Activated CD4-positive, alpha-beta T cell treated with anti-CD3 and anti-CD28 coated beads for 36 hours (primary cell): ENCODE measurements around the gene WDFY4. TPM values are rescaled to one million over a fixed set of nuclear protein-coding genes. Genes with fewer than 3 reads are reported as not detected.

Experiments
- ATAC-seq: fragments of 200-7000 bp; cut with Tn5 transposase; one replicate; pipeline ENCODE4 v1.10.0; 2021; ENCODE audit warnings: mild to moderate bottlenecking, moderate library complexity
- CTCF ChIA-PET: fragments of 350-600 bp; sonication (Branson Sonifier 250); formaldehyde crosslinking; loops from one replicate; lab custom pipeline; 2021; ENCODE audit warnings: antibody characterized with exemption; lab: Charles Lee
- POLR2A ChIA-PET: fragments of 350-600 bp; sonication (Branson Sonifier 250); formaldehyde crosslinking; loops from one replicate; lab custom pipeline; 2021; ENCODE audit warnings: antibody characterized with exemption, inconsistent platforms; lab: Charles Lee
- DNase-seq: peaks from one replicate; pipeline ENCODE4 v3.0.0-alpha.2; 2020
- H3K27ac Mint-ChIP-seq: one replicate; pipeline ENCODE4 v1.8.0; 2021; ENCODE audit warnings: mixed read lengths
- H3K27me3 Mint-ChIP-seq: one replicate; pipeline ENCODE4 v1.8.0; 2021; ENCODE audit warnings: mixed read lengths
- H3K36me3 Mint-ChIP-seq: one replicate; pipeline ENCODE4 v1.8.0; 2021; ENCODE audit warnings: low read depth, mixed read lengths
- H3K4me1 Mint-ChIP-seq: one replicate; pipeline ENCODE4 v1.8.0; 2021; ENCODE audit warnings: mixed read lengths
- H3K4me3 Mint-ChIP-seq: one replicate; pipeline ENCODE4 v1.8.0; 2021; ENCODE audit warnings: mild to moderate bottlenecking, moderate library complexity, mixed read lengths
- H3K9me3 Mint-ChIP-seq: one replicate; pipeline ENCODE4 v1.8.0; 2021; ENCODE audit warnings: low read depth, mixed read lengths
- intact Hi-C, 2 experiments: fragments of 100-400 bp; cut with DNase I in 1 of 2; cut with micrococcal nuclease in 1 of 2; formaldehyde crosslinking; loops; one replicate each; pipeline versions ENCODE4 v1.14.2 to v1.15.1; 2022 to 2024; cut with DNase I, micrococcal nuclease
- total RNA-seq, 2 experiments: library from RNA; stranded (reverse); gene quantifications; one replicate each; pipeline ENCODE4 v1.2.3, GENCODE V29; 2021

The WDFY4 gene
- total RNA-seq, 2 experiments from 2014 or later, result 0.07 to 0.09 TPM

- no peaks in the 10 kb centered on the region for H3K9me3 Mint-ChIP-seq
Measured at GRCh38 chr10:48896756-48897440, 212.2 kb downstream of the WDFY4 start.

GRCh38 chr10:48897441-48897790, 212.7 kb downstream of the WDFY4 start:
- Mint-ChIP-seq H3K27me3 (no peaks in the 10 kb centered on the region), H3K9me3 (no peaks in the 10 kb centered on the region), H3K36me3 (no peaks in the 10 kb centered on the region), H3K4me3 (no peak overlapping the region), H3K4me1 (no peaks in the 10 kb centered on the region), H3K27ac (no peak overlapping the region)
- CTCF ChIA-PET, result no interaction called here
- POLR2A ChIA-PET, result no interaction called here
- ATAC-seq (no peak), DNase-seq (no peak)
- intact Hi-C loops, result no loop called here

More at GRCh38 chr10:48896756-48897440, 212.2 kb downstream of the WDFY4 start:
- DNase-seq (no peak), ATAC-seq (no peak)
- Mint-ChIP-seq H3K27me3 (no peaks in the 10 kb centered on the region), H3K36me3 (no peaks in the 10 kb centered on the region), H3K27ac (no peak overlapping the region), H3K4me1 (no peaks in the 10 kb centered on the region), H3K4me3 (no peak overlapping the region)
- ChIA-PET POLR2A (no interaction called here), CTCF (no interaction called here)
- intact Hi-C loops, result no loop called here

GRCh38 chr10:48898426-48898825, 213.8 kb downstream of the WDFY4 start:
- POLR2A ChIA-PET, result no interaction called here
- intact Hi-C loops, result no loop called here

GRCh38 chr10:48899781-48900180, 215.1 kb downstream of the WDFY4 start:
- no peaks in the 10 kb centered on the region for H3K36me3 Mint-ChIP-seq
- intact Hi-C loops, result no loop called here
- CTCF ChIA-PET, result no interaction called here
- no peak overlapping the region for H3K27ac Mint-ChIP-seq
- no peak overlapping the region for H3K4me3 Mint-ChIP-seq
- POLR2A ChIA-PET, result no interaction called here
- no peaks in the 10 kb centered on the region for H3K9me3 Mint-ChIP-seq
- no peaks in the 10 kb centered on the region for H3K27me3 Mint-ChIP-seq
- H3K4me1 Mint-ChIP-seq, result no peaks in the 10 kb centered on the region
- DNase-seq (no peak), ATAC-seq (no peak)

More at GRCh38 chr10:48898426-48898825, 213.8 kb downstream of the WDFY4 start:
- CTCF ChIA-PET, result interaction anchor here (0.6 kb wide), 1 partner anchor 767 kb away, joined by 3 read pairs; no protein-coding TSS in a partner anchor
- DNase-seq (no peak), ATAC-seq (no peak)
- H3K9me3 Mint-ChIP-seq, result no peaks in the 10 kb centered on the region
- H3K4me3 Mint-ChIP-seq, result no peak overlapping the region
- no peaks in the 10 kb centered on the region for H3K36me3 Mint-ChIP-seq
- no peaks in the 10 kb centered on the region for H3K4me1 Mint-ChIP-seq
- H3K27ac Mint-ChIP-seq, result no peak overlapping the region
- H3K27me3 Mint-ChIP-seq, result no peaks in the 10 kb centered on the region

- ChIA-PET POLR2A (no interaction called here), CTCF (no interaction called here)
- Mint-ChIP-seq H3K9me3 (no peaks in the 10 kb centered on the region), H3K27ac (no peak overlapping the region), H3K4me1 (no peaks in the 10 kb centered on the region), H3K4me3 (no peak overlapping the region), H3K36me3 (no peaks in the 10 kb centered on the region), H3K27me3 (no peaks in the 10 kb centered on the region)
- intact Hi-C loops, result no loop called here
- ATAC-seq, result no peak
- no peak for DNase-seq
Measured at GRCh38 chr10:48900371-48900801, 215.7 kb downstream of the WDFY4 start.

- no peak overlapping the region for H3K4me3 Mint-ChIP-seq
- no peaks in the 10 kb centered on the region for H3K4me1 Mint-ChIP-seq
- ChIA-PET CTCF (interaction anchor here (0.6 to 1.7 kb wide), 2 partner anchors 10 to 650 kb away, joined by 3 to 5 read pairs; no protein-coding TSS in a partner anchor), POLR2A (no interaction called here)
- H3K27me3 Mint-ChIP-seq, result no peaks in the 10 kb centered on the region
- ATAC-seq, result no peak
- no peak for DNase-seq
- no peaks in the 10 kb centered on the region for H3K36me3 Mint-ChIP-seq
- intact Hi-C loops, result no loop called here
- H3K9me3 Mint-ChIP-seq, result no peaks in the 10 kb centered on the region
- no peak overlapping the region for H3K27ac Mint-ChIP-seq
Measured at GRCh38 chr10:48901319-48901718, 216.6 kb downstream of the WDFY4 start.

- Mint-ChIP-seq H3K36me3 (no peaks in the 10 kb centered on the region), H3K27me3 (no peaks in the 10 kb centered on the region), H3K9me3 (no peaks in the 10 kb centered on the region), H3K4me3 (no peak overlapping the region), H3K4me1 (no peaks in the 10 kb centered on the region), H3K27ac (no peak overlapping the region)
- ChIA-PET POLR2A (interaction anchor here (0.7 kb wide), 1 partner anchor 514 kb away, joined by 3 read pairs; no protein-coding TSS in a partner anchor), CTCF (interaction anchor here (0.6 to 1.7 kb wide), 2 partner anchors 9 to 593 kb away, joined by 3 to 5 read pairs; no protein-coding TSS in a partner anchor)
- intact Hi-C loops, result no loop called here
- DNase-seq (no peak), ATAC-seq (no peak)
Measured at GRCh38 chr10:48902096-48902495, 217.4 kb downstream of the WDFY4 start.

- DNase-seq, result no peak
- no peaks in the 10 kb centered on the region for H3K27me3 Mint-ChIP-seq
- ChIA-PET POLR2A (no interaction called here), CTCF (no interaction called here)
- H3K9me3 Mint-ChIP-seq, result no peaks in the 10 kb centered on the region
- ATAC-seq, result no peak
- H3K36me3 Mint-ChIP-seq, result no peaks in the 10 kb centered on the region
- intact Hi-C loops, result no loop called here
- H3K4me3 Mint-ChIP-seq, result no peak overlapping the region
- H3K27ac Mint-ChIP-seq, result no peak overlapping the region
- no peaks in the 10 kb centered on the region for H3K4me1 Mint-ChIP-seq
Measured at GRCh38 chr10:48903151-48903550, 218.5 kb downstream of the WDFY4 start.

GRCh38 chr10:48904861-48905260, 220.2 kb downstream of the WDFY4 start:
- intact Hi-C loops, result no loop called here
- Mint-ChIP-seq H3K27ac (no peak overlapping the region), H3K9me3 (no peaks in the 10 kb centered on the region), H3K4me1 (no peaks in the 10 kb centered on the region), H3K4me3 (no peak overlapping the region), H3K36me3 (no peaks in the 10 kb centered on the region), H3K27me3 (no peaks in the 10 kb centered on the region)
- POLR2A ChIA-PET, result no interaction called here
- ATAC-seq, result no peak
- CTCF ChIA-PET, result no interaction called here
- no peak for DNase-seq

GRCh38 chr10:48905311-48905710, 220.6 kb downstream of the WDFY4 start:
- Mint-ChIP-seq H3K4me1 (no peaks in the 10 kb centered on the region), H3K27me3 (no peaks in the 10 kb centered on the region), H3K9me3 (no peaks in the 10 kb centered on the region), H3K27ac (no peak overlapping the region), H3K36me3 (no peaks in the 10 kb centered on the region), H3K4me3 (no peak overlapping the region)
- CTCF ChIA-PET, result no interaction called here
- intact Hi-C loops, result no loop called here
- DNase-seq, result no peak
- POLR2A ChIA-PET, result no interaction called here
- ATAC-seq, result no peak

GRCh38 chr10:48906841-48907240, 222.2 kb downstream of the WDFY4 start:
- intact Hi-C loops, result no loop called here
- no peak for ATAC-seq
- H3K27me3 Mint-ChIP-seq, result no peaks in the 10 kb centered on the region
- H3K4me1 Mint-ChIP-seq, result no peaks in the 10 kb centered on the region
- no peaks in the 10 kb centered on the region for H3K36me3 Mint-ChIP-seq
- POLR2A ChIA-PET, result no interaction called here
- H3K9me3 Mint-ChIP-seq, result no peaks in the 10 kb centered on the region
- no peak overlapping the region for H3K27ac Mint-ChIP-seq
- CTCF ChIA-PET, result no interaction called here
- DNase-seq, result no peak
- no peak overlapping the region for H3K4me3 Mint-ChIP-seq

GRCh38 chr10:48907730-48908129, 223.1 kb downstream of the WDFY4 start:
- POLR2A ChIA-PET, result no interaction called here
- Mint-ChIP-seq H3K36me3 (no peaks in the 10 kb centered on the region), H3K9me3 (no peaks in the 10 kb centered on the region), H3K4me1 (no peaks in the 10 kb centered on the region), H3K27me3 (no peaks in the 10 kb centered on the region), H3K27ac (no peak overlapping the region), H3K4me3 (no peak overlapping the region)
- intact Hi-C loops, result no loop called here
- ATAC-seq (no peak), DNase-seq (no peak)
- CTCF ChIA-PET, result no interaction called here
